Stimulated activated CD4-positive, alpha-beta T cell treated with anti-CD3 and anti-CD28 coated beads, Interleukin-1b, Interleukin-23, amount 100 ng/mL, for 4 hours (primary cell): ENCODE measurements around the gene CMTM7.
"Not testable (repeated sequence)": the region's sequence is repeated elsewhere in the genome, so short reads cannot be mapped to it uniquely, and the experiment has no call there.

Experiments
- DNase-seq, 2 donors: peaks; one replicate each; pipeline ENCODE4 v3.0.0-alpha.2; 2020; ENCODE audit warnings: low read depth in 2 of 2

CMTM7 gene

GRCh38 chr3:32436816-32437189, 45.1 kb downstream of the CMTM7 start:
- no peak for DNase-seq

- no peak for DNase-seq
These were observed 46.2 kb downstream of the CMTM7 start for GRCh38 chr3:32437896-32438295.

GRCh38 chr3:32438596-32439344, 47.1 kb downstream of the CMTM7 start:
- no peak for DNase-seq

- DNase-seq, result not testable (repeated sequence)
These were observed 47.8 kb downstream of the CMTM7 start for GRCh38 chr3:32439421-32439820.

GRCh38 chr3:32440611-32441350, 49.1 kb downstream of the CMTM7 start:
- DNase-seq, result no peak

- no peak for DNase-seq
These were observed 51.1 kb downstream of the CMTM7 start for GRCh38 chr3:32442766-32443165.

- no peak for DNase-seq
These were observed 51.8 kb downstream of the CMTM7 start for GRCh38 chr3:32443478-32443877.

- DNase-seq, result no peak
These were observed 56.3 kb downstream of the CMTM7 start for GRCh38 chr3:32447865-32448400.

- no peak for DNase-seq
These were observed 57.2 kb downstream of the CMTM7 start for GRCh38 chr3:32448686-32449474.

- DNase-seq, result no peak
These were observed 58.0 kb downstream of the CMTM7 start for GRCh38 chr3:32449691-32450090.

GRCh38 chr3:32450426-32450825, 58.8 kb downstream of the CMTM7 start:
- DNase-seq, result no peak

GRCh38 chr3:32450992-32451659, 59.5 kb downstream of the CMTM7 start:
- no peak for DNase-seq

- no peak for DNase-seq
These were observed 60.4 kb downstream of the CMTM7 start for GRCh38 chr3:32452009-32452408.

GRCh38 chr3:32453346-32453745, 61.7 kb downstream of the CMTM7 start:
- DNase-seq, result no peak

GRCh38 chr3:32454111-32454510, 62.5 kb downstream of the CMTM7 start:
- no peak for DNase-seq

- no peak for DNase-seq
These were observed 63.3 kb downstream of the CMTM7 start for GRCh38 chr3:32454731-32455608.

GRCh38 chr3:32455609-32456428, 64.2 kb downstream of the CMTM7 start:
- DNase-seq, result no peak

GRCh38 chr3:32456429-32457130, 64.9 kb downstream of the CMTM7 start:
- no peak for DNase-seq

GRCh38 chr3:32457971-32458471, 66.4 kb downstream of the CMTM7 start:
- DNase-seq, result peak; percentile 15 to 36
